Ishikawa (cell line): Measurements from ENCODE around the gene PSTPIP1.

Experiments used
- CEBPB ChIP-seq: IDR thresholded peaks from 2 replicates; pipeline ENCODE4 v1.6.1; 2012
- CREB1 ChIP-seq: IDR thresholded peaks from 2 replicates; pipeline ENCODE4 v1.6.1; 2012; ENCODE audit warnings: low read depth
- EGR1 ChIP-seq: IDR thresholded peaks from 2 replicates; pipeline ENCODE4 v1.6.1; 2012
- EP300 ChIP-seq: IDR thresholded peaks from 2 replicates; pipeline ENCODE4 v1.6.1; 2012; ENCODE audit warnings: borderline replicate concordance
- FOXM1 ChIP-seq: IDR thresholded peaks from 2 replicates; pipeline ENCODE4 v1.6.1; 2012; ENCODE audit warnings: low read depth, borderline replicate concordance
- NFIC ChIP-seq: IDR thresholded peaks from 2 replicates; pipeline ENCODE4 v1.6.1; 2012
- RAD21 ChIP-seq: IDR thresholded peaks from 2 replicates; pipeline ENCODE4 v1.6.1; 2012; ENCODE audit warnings: low read depth
- TAF1 ChIP-seq: IDR thresholded peaks from 2 replicates; pipeline ENCODE4 v1.6.1; 2012; ENCODE audit warnings: low read depth, mild to moderate bottlenecking
- TCF12 ChIP-seq: IDR thresholded peaks from 2 replicates; pipeline ENCODE4 v1.6.1; 2012; ENCODE audit warnings: low read depth
- TEAD4 ChIP-seq: IDR thresholded peaks from 2 replicates; pipeline ENCODE4 v1.6.1; 2012
- YY1 ChIP-seq: IDR thresholded peaks from 2 replicates; pipeline ENCODE4 v1.6.1; 2012; ENCODE audit warnings: low read depth
- ZBTB7A ChIP-seq: IDR thresholded peaks from 2 replicates; pipeline ENCODE4 v1.6.1; 2012; ENCODE audit warnings: low read depth
- TF ChIP-seq, protein P1 (sequence below): IDR thresholded peaks from 2 replicates; pipeline ENCODE4 v1.6.1; 2012; ENCODE audit warnings: low read depth, mild to moderate bottlenecking
- TF ChIP-seq, protein P2 (sequence below): IDR thresholded peaks from 2 replicates; pipeline ENCODE4 v1.6.1; 2012
- TF ChIP-seq, protein P3 (sequence below): IDR thresholded peaks from 2 replicates; pipeline ENCODE4 v1.6.1; 2012

Gene PSTPIP1

DNA sequence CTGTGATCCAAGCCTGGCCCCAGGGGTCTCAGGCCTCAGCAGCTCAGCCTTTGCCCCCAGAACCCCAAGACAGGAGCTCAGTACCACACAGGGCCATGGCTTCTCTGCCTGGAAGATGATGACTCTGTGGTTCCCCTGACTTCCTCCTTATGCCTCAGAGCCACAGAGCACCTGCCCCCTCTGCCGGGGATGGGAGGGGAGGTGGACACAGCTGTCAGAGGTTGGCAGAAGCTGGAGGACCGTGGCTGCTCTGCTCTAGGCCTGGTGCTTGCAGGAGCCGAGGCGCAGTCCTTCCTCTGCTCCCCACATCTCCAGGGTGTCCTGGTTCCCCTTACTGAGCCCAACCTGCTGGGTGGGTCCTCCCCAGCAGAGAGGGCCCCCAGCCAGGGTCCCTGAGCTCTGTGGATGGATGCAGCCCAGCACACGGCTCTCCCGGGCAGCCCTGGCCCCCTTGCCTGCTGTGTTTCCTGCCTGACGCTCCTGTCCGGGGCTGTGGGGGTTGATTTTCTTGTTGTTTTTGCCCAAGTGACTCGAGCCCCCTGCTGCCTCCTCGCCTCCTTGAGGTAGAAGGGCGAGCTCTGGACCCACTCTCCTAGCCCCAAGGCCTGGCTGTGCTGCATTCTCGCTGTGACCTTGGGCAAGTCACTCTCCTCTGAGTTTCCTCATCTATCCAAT is 36.6 kb downstream of the PSTPIP1 start:
- no peak for TF ChIP-seq FOXM1
- no peak for TF ChIP-seq TCF12
- no peak for TF ChIP-seq TEAD4
- TF ChIP-seq TAF1 = no peak
- TF ChIP-seq, protein P1, sequence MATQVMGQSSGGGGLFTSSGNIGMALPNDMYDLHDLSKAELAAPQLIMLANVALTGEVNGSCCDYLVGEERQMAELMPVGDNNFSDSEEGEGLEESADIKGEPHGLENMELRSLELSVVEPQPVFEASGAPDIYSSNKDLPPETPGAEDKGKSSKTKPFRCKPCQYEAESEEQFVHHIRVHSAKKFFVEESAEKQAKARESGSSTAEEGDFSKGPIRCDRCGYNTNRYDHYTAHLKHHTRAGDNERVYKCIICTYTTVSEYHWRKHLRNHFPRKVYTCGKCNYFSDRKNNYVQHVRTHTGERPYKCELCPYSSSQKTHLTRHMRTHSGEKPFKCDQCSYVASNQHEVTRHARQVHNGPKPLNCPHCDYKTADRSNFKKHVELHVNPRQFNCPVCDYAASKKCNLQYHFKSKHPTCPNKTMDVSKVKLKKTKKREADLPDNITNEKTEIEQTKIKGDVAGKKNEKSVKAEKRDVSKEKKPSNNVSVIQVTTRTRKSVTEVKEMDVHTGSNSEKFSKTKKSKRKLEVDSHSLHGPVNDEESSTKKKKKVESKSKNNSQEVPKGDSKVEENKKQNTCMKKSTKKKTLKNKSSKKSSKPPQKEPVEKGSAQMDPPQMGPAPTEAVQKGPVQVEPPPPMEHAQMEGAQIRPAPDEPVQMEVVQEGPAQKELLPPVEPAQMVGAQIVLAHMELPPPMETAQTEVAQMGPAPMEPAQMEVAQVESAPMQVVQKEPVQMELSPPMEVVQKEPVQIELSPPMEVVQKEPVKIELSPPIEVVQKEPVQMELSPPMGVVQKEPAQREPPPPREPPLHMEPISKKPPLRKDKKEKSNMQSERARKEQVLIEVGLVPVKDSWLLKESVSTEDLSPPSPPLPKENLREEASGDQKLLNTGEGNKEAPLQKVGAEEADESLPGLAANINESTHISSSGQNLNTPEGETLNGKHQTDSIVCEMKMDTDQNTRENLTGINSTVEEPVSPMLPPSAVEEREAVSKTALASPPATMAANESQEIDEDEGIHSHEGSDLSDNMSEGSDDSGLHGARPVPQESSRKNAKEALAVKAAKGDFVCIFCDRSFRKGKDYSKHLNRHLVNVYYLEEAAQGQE = no peak
- TF ChIP-seq CEBPB = no peak
- TF ChIP-seq CREB1 = no peak
- no peak for TF ChIP-seq NFIC

DNA sequence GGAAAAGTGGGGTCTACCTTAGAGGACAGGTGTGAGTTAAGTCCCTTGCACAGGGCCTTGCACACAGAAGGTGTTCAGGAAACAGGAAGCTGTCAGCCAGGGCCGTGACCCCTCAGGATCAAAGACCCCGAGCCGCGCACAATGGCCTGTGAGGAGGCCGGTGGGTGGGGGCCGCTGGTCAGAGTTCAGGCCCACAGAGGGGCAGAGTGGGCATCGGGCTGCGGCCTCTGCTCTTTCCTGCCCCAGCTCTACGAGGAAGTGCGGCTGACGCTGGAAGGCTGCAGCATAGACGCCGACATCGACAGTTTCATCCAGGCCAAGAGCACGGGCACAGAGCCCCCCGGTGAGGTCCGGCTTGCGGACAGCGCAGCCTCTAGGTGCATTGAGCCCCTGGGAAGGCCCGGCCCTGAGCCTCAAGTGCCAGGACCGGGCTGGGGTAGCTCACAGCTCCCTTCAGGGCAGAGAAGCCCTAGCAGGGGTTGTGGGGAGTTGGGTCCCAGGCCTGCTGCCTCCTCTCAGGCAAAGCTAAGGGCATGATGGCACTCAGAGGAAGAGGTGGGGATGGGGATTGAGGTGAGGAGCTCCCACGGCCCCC is 37.2 kb downstream of the PSTPIP1 start:
- TF ChIP-seq EP300 = no peak

DNA sequence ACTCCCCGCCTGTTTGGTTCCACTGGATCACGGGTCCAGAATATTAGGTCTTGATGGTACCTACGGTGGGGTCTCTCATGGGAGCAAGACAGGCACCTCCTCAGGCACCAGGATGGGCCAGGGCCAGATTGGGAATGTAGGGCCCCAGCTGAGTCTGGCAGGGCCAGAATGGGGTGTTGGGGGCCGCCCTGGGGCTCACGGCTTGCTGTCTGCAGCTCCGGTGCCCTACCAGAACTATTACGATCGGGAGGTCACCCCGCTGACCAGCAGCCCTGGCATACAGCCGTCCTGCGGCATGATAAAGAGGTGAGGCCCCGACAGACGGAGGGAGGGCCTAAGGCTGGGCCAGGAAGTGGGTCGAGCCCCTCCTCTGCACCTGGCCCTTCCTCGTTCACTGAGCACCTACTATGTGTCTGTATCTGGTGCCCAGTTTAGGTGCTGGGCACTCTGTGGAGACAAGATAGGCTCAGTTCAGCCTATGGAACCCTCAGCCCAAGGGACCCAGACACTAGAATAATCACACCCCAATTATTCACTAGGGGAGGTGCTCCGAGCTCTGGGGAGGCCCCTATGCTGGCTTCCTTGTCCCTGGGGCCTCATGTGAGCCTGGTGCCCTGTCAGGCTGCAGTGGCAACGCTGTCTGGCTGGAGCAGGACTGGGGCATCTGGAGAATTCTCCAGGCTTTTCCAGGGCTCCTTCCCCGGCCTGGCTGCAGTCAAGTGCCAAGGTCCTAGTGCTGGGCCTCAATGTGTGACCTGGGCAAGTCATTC is 37.9 kb downstream of the PSTPIP1 start:
- TF ChIP-seq RAD21 (no peak), EP300 (no peak), NFIC (no peak), CEBPB (no peak), TEAD4 (no peak), ZBTB7A (no peak), CREB1 (no peak), FOXM1 (no peak), EGR1 (no peak), TCF12 (no peak)
- TF ChIP-seq, protein P2, sequence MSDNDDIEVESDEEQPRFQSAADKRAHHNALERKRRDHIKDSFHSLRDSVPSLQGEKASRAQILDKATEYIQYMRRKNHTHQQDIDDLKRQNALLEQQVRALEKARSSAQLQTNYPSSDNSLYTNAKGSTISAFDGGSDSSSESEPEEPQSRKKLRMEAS = no peak
- TF ChIP-seq, protein P1 = no peak
- TF ChIP-seq, protein P3, sequence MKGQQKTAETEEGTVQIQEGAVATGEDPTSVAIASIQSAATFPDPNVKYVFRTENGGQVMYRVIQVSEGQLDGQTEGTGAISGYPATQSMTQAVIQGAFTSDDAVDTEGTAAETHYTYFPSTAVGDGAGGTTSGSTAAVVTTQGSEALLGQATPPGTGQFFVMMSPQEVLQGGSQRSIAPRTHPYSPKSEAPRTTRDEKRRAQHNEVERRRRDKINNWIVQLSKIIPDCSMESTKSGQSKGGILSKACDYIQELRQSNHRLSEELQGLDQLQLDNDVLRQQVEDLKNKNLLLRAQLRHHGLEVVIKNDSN = no peak

DNA sequence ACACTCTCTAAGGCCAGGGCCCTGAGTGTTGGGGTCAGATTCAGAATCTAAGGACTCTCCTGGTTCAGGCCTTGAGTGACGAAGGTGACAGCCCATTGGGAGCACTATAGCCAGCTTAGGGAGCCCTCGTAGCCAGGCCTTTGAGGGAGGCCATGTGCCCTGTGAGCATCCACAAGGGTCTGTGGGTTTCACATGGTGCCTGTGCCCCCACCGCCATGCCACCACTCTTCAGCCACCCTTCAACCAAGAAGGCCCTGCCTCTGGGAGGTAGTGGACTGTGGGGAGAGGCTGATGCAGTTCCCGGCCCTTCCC is 38.4 kb downstream of the PSTPIP1 start:
- TF ChIP-seq FOXM1 = no peak
- no peak for TF ChIP-seq EP300
- TF ChIP-seq YY1 = no peak
- no peak for TF ChIP-seq NFIC
- TF ChIP-seq TCF12 = no peak
- TF ChIP-seq, protein P2 = no peak
- TF ChIP-seq RAD21 = no peak

DNA sequence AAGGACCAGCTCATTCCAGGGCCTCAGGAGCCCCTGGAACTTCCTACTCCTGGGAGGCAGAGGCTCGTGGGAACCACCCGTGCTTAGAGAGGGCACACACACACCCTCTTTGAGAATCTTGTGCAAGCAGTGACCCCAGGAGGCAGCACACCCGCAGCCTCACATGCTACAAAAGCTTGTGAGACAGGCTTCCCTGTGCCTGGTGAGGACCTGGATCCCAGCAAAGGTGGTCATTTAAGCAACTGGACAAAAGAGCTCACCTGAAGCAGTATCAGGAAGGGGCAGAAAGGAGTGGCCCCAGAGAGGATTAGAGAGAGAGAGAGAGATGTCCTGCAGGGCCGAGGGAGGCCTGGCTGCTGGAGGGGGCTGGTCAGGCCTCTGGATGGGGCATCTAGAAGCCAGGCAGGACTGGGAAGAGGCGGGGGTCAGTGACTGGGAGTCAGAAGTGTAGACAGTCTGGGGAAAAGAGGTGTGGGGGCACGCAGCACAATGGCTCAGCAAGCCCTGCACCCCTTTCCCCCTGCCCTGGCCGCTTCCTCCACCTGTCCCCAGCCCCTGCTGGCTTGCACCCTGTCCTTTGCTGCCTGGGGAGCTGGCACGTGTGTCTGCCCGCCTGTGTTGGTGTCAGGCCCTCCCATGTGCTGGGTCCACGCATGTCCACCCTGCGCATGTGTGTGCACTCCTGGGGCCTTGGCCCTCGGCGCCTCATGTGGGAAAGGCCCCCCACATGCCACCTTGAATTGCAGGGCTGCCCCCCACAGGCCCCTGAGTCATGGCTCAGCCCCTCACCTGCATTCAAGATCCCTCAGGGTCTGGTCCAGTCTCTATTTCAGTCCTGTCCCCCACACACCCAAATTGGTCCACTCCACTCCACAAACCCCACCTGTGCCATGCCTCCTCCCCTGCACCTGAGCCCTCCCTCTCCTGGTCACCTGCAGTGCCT is 39.1 kb downstream of the PSTPIP1 start:
- TF ChIP-seq CREB1 (no peak), EGR1 (no peak), EP300 (no peak), YY1 (no peak), TAF1 (no peak), RAD21 (no peak), TEAD4 (no peak), TCF12 (no peak)
- TF ChIP-seq, protein P3 = no peak
- TF ChIP-seq, protein P1 = no peak
- TF ChIP-seq, protein P2 = no peak
